Liver (tissue), 3 donors: ENCODE measurements around the gene MAP4K4.

Source experiments
- ATF3 ChIP-seq: IDR thresholded peaks from 2 replicates; pipeline ENCODE4 v1.6.1; 2016; ENCODE audit warnings: antibody characterized with exemption
- CTCF ChIP-seq: fragments of 150-350 bp; IDR thresholded peaks from 2 replicates; pipeline ENCODE4 v1.5.1; 2017; ENCODE audit warnings: improper control_type of control experiment, low read depth, low read length; ENCODE audit not compliant: missing input control
- RAD21 ChIP-seq, 2 donors: IDR thresholded peaks; 2 replicates each; pipeline ENCODE4 v1.6.1; 2016; ENCODE audit warnings: antibody characterized with exemption in 2 of 2, mild to moderate bottlenecking in 2 of 2
- TAF1 ChIP-seq: conservative IDR thresholded peaks from 2 replicates; pipeline ENCODE4 v1.6.1; 2016; ENCODE audit warnings: antibody characterized with exemption, mild to moderate bottlenecking
- donor health status: healthy.
- donor health status: healthy.

- TF ChIP-seq CTCF (no peak), TAF1 (no peak), RAD21 (IDR thresholded peaks at IDR 0.05) (no peak), ATF3 (no peak)
Observed at GRCh38 chr2:101884423-101884822, 186.9 kb downstream of the MAP4K4 start.
